ENCODE data around the gene CNTLN. TPM values are rescaled to one million over a fixed set of nuclear protein-coding genes. Genes with fewer than 3 reads are reported as not detected.
"Not testable (repeated sequence)": the region's sequence is repeated elsewhere in the genome, so short reads cannot be mapped to it uniquely, and the experiment has no call there.

CNTLN gene
- total RNA-seq, 5 donors from 2014 or later (not counting 1 experiment from before 2014, with no cell fraction given), result 0.08 to 1.1 (median 0.13) TPM

GRCh38 chr9:17387565-17387964 lies 252.7 kb downstream of the CNTLN start:
- ATAC-seq (replicated peaks in 1 of 4), result no peak
- Histone ChIP-seq H3K4me3 (ENCODE audit: control insufficient read depth in 1 of 2, extremely low read depth in 1 of 2, low read length in 1 of 2) (no peak overlapping the region), H3K27ac (ENCODE audit: low read length) (no peak overlapping the region), H3K9me3 (no peaks in the 10 kb centered on the region), H3K27me3 (replicated peaks in 1 of 2; ENCODE audit: control insufficient read depth in 2 of 2, extremely low read depth in 1 of 2, insufficient read depth in 2 of 2, low read length in 1 of 2) (no peaks in the 10 kb centered on the region), H3K36me3 (ENCODE audit: control insufficient read depth in 2 of 2, extremely low read depth in 1 of 2, insufficient read depth in 1 of 2, low read length in 1 of 2) (no peaks in the 10 kb centered on the region), H3K4me1 (ENCODE audit: control insufficient read depth in 1 of 2, extremely low read depth in 1 of 2, insufficient read depth in 2 of 2, low read length in 2 of 2) (no peaks in the 10 kb centered on the region)
- Mint-ChIP-seq H3K4me1 (no peaks in the 10 kb centered on the region), H3K9me3 (peaks cover 0 to 9% (median 3%) of the 10 kb centered on the region in 3 donors), H3K27ac (no peak overlapping the region), H3K36me3 (no peaks in the 10 kb centered on the region), H3K27me3 (no peaks in the 10 kb centered on the region), H3K4me3 (no peak overlapping the region)
- DNase-seq, result no peak
- POLR2A ChIA-PET, result no interaction called here
- CTCF ChIA-PET, result no interaction called here

GRCh38 chr9:17389026-17389425 lies 254.2 kb downstream of the CNTLN start:
- Histone ChIP-seq H3K27ac (ENCODE audit: low read length) (no peak overlapping the region), H3K27me3 (replicated peaks in 1 of 2; ENCODE audit: control insufficient read depth in 2 of 2, extremely low read depth in 1 of 2, insufficient read depth in 2 of 2, low read length in 1 of 2) (no peaks in the 10 kb centered on the region), H3K36me3 (ENCODE audit: control insufficient read depth in 2 of 2, extremely low read depth in 1 of 2, insufficient read depth in 1 of 2, low read length in 1 of 2) (no peaks in the 10 kb centered on the region), H3K4me1 (ENCODE audit: control insufficient read depth in 1 of 2, extremely low read depth in 1 of 2, insufficient read depth in 2 of 2, low read length in 2 of 2) (no peaks in the 10 kb centered on the region), H3K9me3 (no peaks in the 10 kb centered on the region), H3K4me3 (ENCODE audit: control insufficient read depth in 1 of 2, extremely low read depth in 1 of 2, low read length in 1 of 2) (no peak overlapping the region)
- ChIA-PET CTCF (no interaction called here), POLR2A (no interaction called here)
- peaks cover 0 to 15% (median 5%) of the 10 kb centered on the region in 3 donors for H3K9me3 Mint-ChIP-seq
- ATAC-seq (replicated peaks in 1 of 4) (no peak), DNase-seq (no peak)
- H3K27ac Mint-ChIP-seq, result no peak overlapping the region
- no peaks in the 10 kb centered on the region for H3K27me3 Mint-ChIP-seq
- H3K36me3 Mint-ChIP-seq, result no peaks in the 10 kb centered on the region
- no peaks in the 10 kb centered on the region for H3K4me1 Mint-ChIP-seq
- no CpG with 5 or more reads among the region's 1 CpG for WGBS (ENCODE audit: insufficient coverage)
- H3K4me3 Mint-ChIP-seq, result no peak overlapping the region

DNA sequence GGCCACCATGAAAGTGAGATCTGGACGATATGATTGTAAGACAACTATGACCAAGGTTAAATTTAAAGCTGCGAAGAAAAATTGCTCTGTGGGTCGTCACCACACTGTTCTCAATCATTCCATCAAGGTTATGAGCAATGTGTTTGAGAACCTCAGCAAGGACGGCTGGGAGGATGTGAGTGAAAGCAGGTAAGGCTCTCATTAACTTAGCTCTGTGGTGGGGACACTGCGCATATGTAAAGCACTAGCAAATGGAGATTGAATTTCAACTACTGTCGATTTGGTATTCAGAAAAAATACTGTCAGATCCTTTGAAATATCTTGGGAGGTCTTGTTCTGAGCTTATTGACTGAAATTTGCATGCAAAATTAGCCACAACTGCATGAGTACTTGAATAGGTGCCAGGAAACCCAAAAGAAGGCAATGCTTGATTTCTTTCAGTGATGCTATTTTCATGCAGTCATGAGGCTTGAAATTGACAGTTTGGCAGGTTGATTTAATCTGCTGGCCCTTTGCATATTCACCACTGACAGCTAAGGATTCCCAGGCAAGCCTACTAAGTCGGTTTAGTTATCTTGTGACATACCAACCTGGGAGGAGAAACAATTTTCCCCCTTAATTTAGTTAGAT lies 260.2 kb downstream of the CNTLN start:
- POLR2A ChIA-PET, result no interaction called here
- DNase-seq, result no peak

GRCh38 chr9:17397166-17397728 lies 262.4 kb downstream of the CNTLN start:
- peaks cover 6 to 24% (median 7%) of the 10 kb centered on the region in 3 donors for H3K9me3 Mint-ChIP-seq
- H3K27me3 Mint-ChIP-seq; H3K4me1 ChIP-seq (ENCODE audit: control insufficient read depth in 1 of 2, extremely low read depth in 1 of 2, insufficient read depth in 2 of 2, low read length in 2 of 2); H3K4me3 Mint-ChIP-seq; POLR2A ChIA-PET; CTCF ChIA-PET; H3K4me1 Mint-ChIP-seq; H3K27ac Mint-ChIP-seq; DNase-seq; H3K4me3 ChIP-seq (ENCODE audit: control insufficient read depth in 1 of 2, extremely low read depth in 1 of 2, low read length in 1 of 2); H3K27me3 ChIP-seq (replicated peaks in 1 of 2; ENCODE audit: control insufficient read depth in 2 of 2, extremely low read depth in 1 of 2, insufficient read depth in 2 of 2, low read length in 1 of 2); H3K27ac ChIP-seq (ENCODE audit: low read length); H3K9me3 ChIP-seq; ATAC-seq (replicated peaks in 1 of 4); H3K36me3 ChIP-seq (ENCODE audit: control insufficient read depth in 2 of 2, extremely low read depth in 1 of 2, insufficient read depth in 1 of 2, low read length in 1 of 2); H3K36me3 Mint-ChIP-seq: not testable (repeated sequence)
- 80% methylated on average over 5 of the region's 7 CpGs for WGBS (ENCODE audit: insufficient coverage)

More for the DNA sequence above, 260.2 kb downstream of the CNTLN start:
- no peak overlapping the region for H3K27ac ChIP-seq (ENCODE audit: low read length)
- no peaks in the 10 kb centered on the region for H3K9me3 ChIP-seq
- no peak for ATAC-seq (replicated peaks in 1 of 4)
- H3K36me3 ChIP-seq (ENCODE audit: control insufficient read depth in 2 of 2, extremely low read depth in 1 of 2, insufficient read depth in 1 of 2, low read length in 1 of 2), result no peaks in the 10 kb centered on the region
- Mint-ChIP-seq H3K27me3 (no peaks in the 10 kb centered on the region), H3K4me1 (no peaks in the 10 kb centered on the region), H3K36me3 (no peaks in the 10 kb centered on the region), H3K9me3 (peaks cover 6 to 24% (median 7%) of the 10 kb centered on the region in 3 donors), H3K27ac (no peak overlapping the region), H3K4me3 (no peak overlapping the region)
- no peak overlapping the region for H3K4me3 ChIP-seq (ENCODE audit: control insufficient read depth in 1 of 2, extremely low read depth in 1 of 2, low read length in 1 of 2)
- no peaks in the 10 kb centered on the region for H3K27me3 ChIP-seq (replicated peaks in 1 of 2; ENCODE audit: control insufficient read depth in 2 of 2, extremely low read depth in 1 of 2, insufficient read depth in 2 of 2, low read length in 1 of 2)
- CTCF ChIA-PET, result no interaction called here
- WGBS (ENCODE audit: insufficient coverage), result 42% methylated on average over 2 of the region's 7 CpGs
- no peaks in the 10 kb centered on the region for H3K4me1 ChIP-seq (ENCODE audit: control insufficient read depth in 1 of 2, extremely low read depth in 1 of 2, insufficient read depth in 2 of 2, low read length in 2 of 2)

DNA sequence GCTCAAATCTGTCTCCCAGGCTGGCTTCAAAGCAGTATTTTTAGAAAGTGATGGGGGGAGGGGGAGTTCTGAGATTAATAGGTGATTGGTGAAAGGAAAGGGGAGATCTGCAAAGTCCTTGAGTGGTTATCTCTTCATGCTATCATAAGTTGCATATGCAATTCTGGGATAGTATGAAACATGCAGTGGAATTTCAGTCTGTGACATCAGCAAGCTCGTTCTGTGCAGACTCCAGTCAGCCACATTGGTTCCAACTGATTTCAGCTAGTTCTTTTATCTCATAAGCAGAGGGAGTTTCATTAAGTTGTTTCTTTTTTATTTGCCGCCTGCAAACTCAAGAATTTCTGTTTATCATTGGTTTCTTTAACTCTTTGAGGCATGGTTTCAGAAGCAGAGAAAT lies 263.5 kb downstream of the CNTLN start:
- H3K27me3 Mint-ChIP-seq, result no peaks in the 10 kb centered on the region
- H3K27me3 ChIP-seq (replicated peaks in 1 of 2; ENCODE audit: control insufficient read depth in 2 of 2, extremely low read depth in 1 of 2, insufficient read depth in 2 of 2, low read length in 1 of 2), result no peaks in the 10 kb centered on the region
- DNase-seq (no peak), ATAC-seq (replicated peaks in 1 of 4) (no peak)
- H3K27ac Mint-ChIP-seq, result no peak overlapping the region
- H3K4me1 Mint-ChIP-seq, result no peaks in the 10 kb centered on the region
- WGBS (ENCODE audit: insufficient coverage), result 60% methylated on average over 2 of the region's 2 CpGs
- no peak overlapping the region for H3K4me3 ChIP-seq (ENCODE audit: control insufficient read depth in 1 of 2, extremely low read depth in 1 of 2, low read length in 1 of 2)
- ChIA-PET POLR2A (no interaction called here), CTCF (no interaction called here)
- no peaks in the 10 kb centered on the region for H3K36me3 ChIP-seq (ENCODE audit: control insufficient read depth in 2 of 2, extremely low read depth in 1 of 2, insufficient read depth in 1 of 2, low read length in 1 of 2)
- H3K9me3 ChIP-seq, result no peaks in the 10 kb centered on the region
- H3K36me3 Mint-ChIP-seq, result no peaks in the 10 kb centered on the region
- H3K27ac ChIP-seq (ENCODE audit: low read length), result no peak overlapping the region
- peaks cover 7 to 20% (median 8%) of the 10 kb centered on the region in 3 donors for H3K9me3 Mint-ChIP-seq
- H3K4me3 Mint-ChIP-seq, result no peak overlapping the region
- no peaks in the 10 kb centered on the region for H3K4me1 ChIP-seq (ENCODE audit: control insufficient read depth in 1 of 2, extremely low read depth in 1 of 2, insufficient read depth in 2 of 2, low read length in 2 of 2)

DNA sequence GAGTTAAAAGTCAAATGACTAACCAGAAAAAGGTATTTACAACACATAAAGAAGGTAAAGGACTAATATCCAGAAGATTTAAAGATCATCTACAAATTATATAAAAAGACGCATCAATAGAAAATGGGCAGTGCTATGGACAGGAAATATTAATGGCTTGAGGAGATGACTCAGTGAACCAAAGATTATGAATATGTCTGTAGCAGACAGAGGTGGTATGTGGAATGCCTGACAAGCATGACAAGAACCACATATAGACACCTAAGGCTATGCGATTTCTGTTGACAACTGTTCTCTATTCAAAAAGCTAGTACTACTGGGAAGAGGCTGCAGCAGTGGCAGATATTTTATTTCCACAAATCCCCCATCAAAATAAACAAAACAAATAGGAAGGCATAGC lies 267.0 kb downstream of the CNTLN start:
- H3K27me3 Mint-ChIP-seq, result no peaks in the 10 kb centered on the region
- no CpG with 5 or more reads among the region's 2 CpGs for WGBS (ENCODE audit: insufficient coverage)
- peaks cover 4 to 32% (median 7%) of the 10 kb centered on the region in 3 donors for H3K9me3 Mint-ChIP-seq
- Histone ChIP-seq H3K27ac (ENCODE audit: low read length) (no peak overlapping the region), H3K4me1 (ENCODE audit: control insufficient read depth in 1 of 2, extremely low read depth in 1 of 2, insufficient read depth in 2 of 2, low read length in 2 of 2) (no peaks in the 10 kb centered on the region), H3K9me3 (no peaks in the 10 kb centered on the region), H3K36me3 (ENCODE audit: control insufficient read depth in 2 of 2, extremely low read depth in 1 of 2, insufficient read depth in 1 of 2, low read length in 1 of 2) (no peaks in the 10 kb centered on the region), H3K27me3 (replicated peaks in 1 of 2; ENCODE audit: control insufficient read depth in 2 of 2, extremely low read depth in 1 of 2, insufficient read depth in 2 of 2, low read length in 1 of 2) (no peaks in the 10 kb centered on the region), H3K4me3 (ENCODE audit: control insufficient read depth in 1 of 2, extremely low read depth in 1 of 2, low read length in 1 of 2) (no peak overlapping the region)
- ChIA-PET POLR2A (no interaction called here), CTCF (interaction anchor here (0.7 to 0.9 kb wide), 2 partner anchors 28 to 338 kb away, joined by 3 read pairs; no protein-coding TSS in a partner anchor)
- H3K36me3 Mint-ChIP-seq, result no peaks in the 10 kb centered on the region
- no peaks in the 10 kb centered on the region for H3K4me1 Mint-ChIP-seq
- ATAC-seq (replicated peaks in 1 of 4), result no peak
- H3K27ac Mint-ChIP-seq, result no peak overlapping the region
- no peak for DNase-seq
- H3K4me3 Mint-ChIP-seq, result no peak overlapping the region

Measured in T-cell (primary cell).